Gastroesophageal sphincter (tissue), 4 donors: ENCODE results near the gene CYP51A1. TPM values are rescaled to one million over a fixed set of nuclear protein-coding genes. Genes with fewer than 3 reads are reported as not detected.
"Not testable (repeated sequence)": the region's sequence is repeated elsewhere in the genome, so short reads cannot be mapped to it uniquely, and the experiment has no call there.

ENCODE experiments used
- ATAC-seq: fragments of 150-250 bp; one replicate; pipeline ENCODE4 v1.9.1; 2016; ENCODE audit warnings: mild to moderate bottlenecking, moderate library complexity
- H3K27ac ChIP-seq, 4 donors: fragments of 200-600 bp; sonication (generic) in 3 of 4; 1 replicate in 3 of 4; 2 replicates in 1 of 4; pipeline ENCODE4 v1.5.1; 2016 to 2019
- H3K27me3 ChIP-seq: fragments of 200-600 bp; sonication (generic); one replicate; pipeline ENCODE4 v1.5.1; 2019
- H3K36me3 ChIP-seq, 2 donors: fragments of 200-600 bp; sonication (generic); one replicate each; pipeline ENCODE4 v1.5.1; 2019; ENCODE audit warnings: control low read depth in 1 of 2
- H3K4me1 ChIP-seq, 3 donors: fragments of 200-600 bp; sonication (generic); 1 replicate in 2 of 3; 2 replicates in 1 of 3; pipeline ENCODE4 v1.5.1; 2016 to 2019; ENCODE audit warnings: control low read depth in 2 of 3
- H3K4me3 ChIP-seq, 2 donors: fragments of 200-600 bp; sonication (generic); one replicate each; pipeline ENCODE4 v1.5.1; 2019; ENCODE audit warnings: mild to moderate bottlenecking in 1 of 2, moderate library complexity in 1 of 2
- H3K9me3 ChIP-seq, 3 donors: fragments of 200-600 bp; sonication (generic); one replicate each; pipeline ENCODE4 v1.5.1; 2017 to 2019; ENCODE audit warnings: control low read depth in 2 of 3
- EP300 ChIP-seq: sonication (generic); formaldehyde crosslinking; IDR thresholded peaks from one replicate; pipeline ENCODE4 v1.6.1; 2017; ENCODE audit warnings: antibody characterized with exemption, mild to moderate bottlenecking
- POLR2A ChIP-seq, 2 donors: fragments of 450-650 bp; IDR thresholded peaks; one replicate each; pipeline ENCODE4 v1.6.1; 2017; ENCODE audit warnings: antibody characterized with exemption in 2 of 2, mild to moderate bottlenecking in 2 of 2, moderate library complexity in 1 of 2
- POLR2AphosphoS5 ChIP-seq: sonication (generic); formaldehyde crosslinking; IDR thresholded peaks from one replicate; pipeline ENCODE4 v1.6.1; 2017; ENCODE audit warnings: antibody characterized with exemption
- WGBS, 2 donors: methylation state at CpG; one replicate each; pipeline ENCODE4 v1.1.5; 2018; ENCODE audit warnings: low coverage in 1 of 2; 5-methylcytosine and 5-hydroxymethylcytosine counted together
- total RNA-seq, 4 donors: library from RNA; depleted of rRNA; stranded (reverse); fragments of >200 nt; gene quantifications; one replicate each; pipeline ENCODE4 v1.1.0, GENCODE V29; 2016
- TF ChIP-seq, protein P1 (sequence below), 4 experiments: fragments of 200-600 bp in 2 of 4; fragments of 450-650 bp in 2 of 4; sonication (generic) in 1 of 4; IDR thresholded peaks; one replicate each; pipeline ENCODE4 v1.5.1; 2017 to 2019; ENCODE audit warnings: antibody characterized with exemption in 4 of 4, mild to moderate bottlenecking in 2 of 4, moderate library complexity in 2 of 4

CYP51A1 gene
- total RNA-seq, 4 donors from 2014 or later = 27.7 to 48.3 (median 37.9) TPM

DNA sequence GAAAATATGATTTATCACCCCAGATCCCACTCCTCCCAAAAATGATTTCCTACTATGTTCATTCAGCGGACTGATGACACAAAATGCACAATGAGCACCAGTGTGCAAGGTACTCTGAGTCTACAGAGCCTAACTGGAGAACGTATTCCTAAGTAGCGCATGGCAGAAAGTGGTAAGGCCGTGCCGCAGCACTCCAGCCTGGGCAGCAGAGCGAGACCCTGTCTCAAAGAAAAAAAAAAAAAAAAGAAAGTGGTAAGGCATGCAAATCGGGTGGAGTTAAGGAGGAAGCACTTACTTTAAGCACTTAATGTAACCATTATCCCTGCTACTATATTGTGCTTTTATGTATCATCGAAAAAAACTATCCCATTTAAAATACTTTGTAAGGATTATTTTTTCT is 25.5 kb downstream of the CYP51A1 start:
- no peaks in the 10 kb centered on the region for H3K27me3 ChIP-seq
- no peak overlapping the region for H3K27ac ChIP-seq
- 92% methylated on average over 5 to 8 of the region's 8 CpGs for WGBS, 2 donors
- no peak for ATAC-seq
- TF ChIP-seq POLR2AphosphoS5 = no peak
- H3K36me3 ChIP-seq = peaks cover 0 to 79% of the 10 kb centered on the region in 2 donors
- H3K4me3 ChIP-seq = no peak overlapping the region
- peaks cover 0 to 9% (median 0%) of the 10 kb centered on the region in 3 donors for H3K4me1 ChIP-seq
- no peaks in the 10 kb centered on the region for H3K9me3 ChIP-seq

DNA sequence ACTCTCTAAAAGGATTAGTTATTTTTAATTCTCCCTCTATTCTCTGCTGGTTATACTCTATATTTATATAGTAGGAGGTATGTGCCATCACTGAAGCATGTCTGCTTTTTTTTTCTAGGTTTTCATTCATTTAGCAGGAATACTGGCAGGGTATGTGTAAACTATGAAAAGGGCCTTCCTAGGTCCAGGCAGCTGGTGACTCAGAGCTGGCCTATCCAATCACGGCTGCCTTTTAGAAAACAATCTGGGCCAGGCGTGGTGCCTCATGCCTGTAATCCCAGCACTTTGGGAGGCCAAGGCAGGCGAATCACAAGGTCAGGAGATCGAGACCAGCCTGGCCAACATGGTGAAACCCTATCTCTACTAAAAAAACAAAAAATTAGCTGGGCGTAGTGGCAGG is 31.4 kb downstream of the CYP51A1 start:
- not testable (repeated sequence) for H3K27ac ChIP-seq, H3K4me3 ChIP-seq, H3K27me3 ChIP-seq, H3K9me3 ChIP-seq, ATAC-seq, H3K4me1 ChIP-seq
- peaks cover 5 to 98% of the 10 kb centered on the region in 2 donors for H3K36me3 ChIP-seq
- 77% methylated on average over 3 of the region's 5 CpGs; no CpG with 5 or more reads in 1 of the 2 donors for WGBS, 2 donors

DNA sequence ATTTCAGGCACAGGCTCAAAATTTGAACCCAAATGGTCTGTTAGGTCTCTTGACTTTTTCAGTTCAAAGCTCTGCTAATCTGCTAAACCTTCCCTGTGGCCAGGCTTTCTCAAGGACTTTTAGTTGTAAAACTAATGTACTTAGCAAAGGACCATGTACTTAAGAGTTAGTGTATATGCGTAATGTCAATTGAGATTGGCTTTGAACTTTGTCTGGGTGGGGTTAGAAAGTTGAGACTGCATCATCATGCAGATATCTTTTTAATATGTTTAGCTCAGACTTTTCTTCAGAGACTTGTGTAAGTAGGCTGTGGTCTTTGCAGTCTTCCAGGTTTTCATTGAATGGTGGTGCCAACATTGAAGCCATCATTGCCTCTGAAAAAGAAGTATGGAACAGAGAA is 33.7 kb downstream of the CYP51A1 start:
- peaks cover 5 to 99% of the 10 kb centered on the region in 2 donors for H3K36me3 ChIP-seq
- WGBS, 2 donors = 100% methylated on average over 1 of the region's 1 CpG; no CpG with 5 or more reads in 1 of the 2 donors
- H3K4me1 ChIP-seq = no peaks in the 10 kb centered on the region
- ATAC-seq = no peak
- no peak overlapping the region for H3K4me3 ChIP-seq
- no peak overlapping the region for H3K27ac ChIP-seq
- TF ChIP-seq, protein P1, sequence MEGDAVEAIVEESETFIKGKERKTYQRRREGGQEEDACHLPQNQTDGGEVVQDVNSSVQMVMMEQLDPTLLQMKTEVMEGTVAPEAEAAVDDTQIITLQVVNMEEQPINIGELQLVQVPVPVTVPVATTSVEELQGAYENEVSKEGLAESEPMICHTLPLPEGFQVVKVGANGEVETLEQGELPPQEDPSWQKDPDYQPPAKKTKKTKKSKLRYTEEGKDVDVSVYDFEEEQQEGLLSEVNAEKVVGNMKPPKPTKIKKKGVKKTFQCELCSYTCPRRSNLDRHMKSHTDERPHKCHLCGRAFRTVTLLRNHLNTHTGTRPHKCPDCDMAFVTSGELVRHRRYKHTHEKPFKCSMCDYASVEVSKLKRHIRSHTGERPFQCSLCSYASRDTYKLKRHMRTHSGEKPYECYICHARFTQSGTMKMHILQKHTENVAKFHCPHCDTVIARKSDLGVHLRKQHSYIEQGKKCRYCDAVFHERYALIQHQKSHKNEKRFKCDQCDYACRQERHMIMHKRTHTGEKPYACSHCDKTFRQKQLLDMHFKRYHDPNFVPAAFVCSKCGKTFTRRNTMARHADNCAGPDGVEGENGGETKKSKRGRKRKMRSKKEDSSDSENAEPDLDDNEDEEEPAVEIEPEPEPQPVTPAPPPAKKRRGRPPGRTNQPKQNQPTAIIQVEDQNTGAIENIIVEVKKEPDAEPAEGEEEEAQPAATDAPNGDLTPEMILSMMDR (IDR thresholded peaks at IDR 0.05) = no peak
- TF ChIP-seq POLR2AphosphoS5 (no peak), EP300 (no peak), POLR2A (IDR thresholded peaks at IDR 0.05) (no peak)
- no peaks in the 10 kb centered on the region for H3K9me3 ChIP-seq
- H3K27me3 ChIP-seq = no peaks in the 10 kb centered on the region

DNA sequence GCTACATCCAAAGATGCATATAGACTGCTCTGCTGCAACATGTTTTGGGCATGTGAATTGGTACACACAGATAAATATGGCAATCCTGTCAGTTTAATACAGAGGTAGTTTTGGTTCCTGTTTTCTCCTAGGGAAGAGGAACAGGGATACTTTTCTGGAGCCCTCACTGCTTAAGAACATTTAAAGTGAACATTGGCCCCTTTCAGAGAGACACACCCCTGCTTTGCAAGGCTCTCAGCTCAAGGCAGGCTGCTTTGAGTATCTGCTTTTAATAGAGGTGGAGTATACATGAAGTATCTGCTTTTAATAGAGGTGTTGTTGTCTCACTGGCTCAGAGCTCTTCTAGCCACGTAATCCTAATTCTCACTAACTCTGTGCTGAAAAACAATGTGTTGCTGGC is 38.9 kb downstream of the CYP51A1 start:
- no peak overlapping the region for H3K27ac ChIP-seq
- no peaks in the 10 kb centered on the region for H3K27me3 ChIP-seq
- H3K4me3 ChIP-seq = no peak overlapping the region
- H3K9me3 ChIP-seq = no peaks in the 10 kb centered on the region
- ATAC-seq = no peak
- 40% methylated on average over 1 of the region's 1 CpG for WGBS, 2 donors
- no peaks in the 10 kb centered on the region for H3K4me1 ChIP-seq
- TF ChIP-seq, protein P1 (IDR thresholded peaks at IDR 0.05) = no peak
- no peak for TF ChIP-seq POLR2A (IDR thresholded peaks at IDR 0.05)
- TF ChIP-seq EP300 = no peak
- no peak for TF ChIP-seq POLR2AphosphoS5
- H3K36me3 ChIP-seq = peaks cover 5 to 97% of the 10 kb centered on the region in 2 donors

DNA sequence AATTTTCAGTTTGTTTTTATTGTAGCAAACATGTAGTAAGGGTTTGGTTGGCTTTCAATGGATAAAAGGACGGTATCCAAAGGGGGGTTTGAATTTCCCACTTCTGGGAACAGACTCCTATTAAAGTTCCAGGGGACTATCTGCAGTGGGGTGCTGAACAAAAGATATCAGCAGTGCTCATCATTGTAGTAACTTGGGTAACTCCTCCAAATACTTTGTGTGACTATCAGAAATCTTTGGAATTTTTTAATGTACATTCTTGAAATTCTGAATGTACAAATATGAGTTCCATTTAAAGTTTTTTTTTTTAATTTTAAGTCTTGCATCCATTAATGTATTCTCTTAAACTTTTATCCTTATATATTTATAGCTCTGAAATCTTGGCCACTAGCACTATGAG is 42.1 kb downstream of the CYP51A1 start:
- 100% methylated on average over 1 of the region's 1 CpG; no CpG with 5 or more reads in 1 of the 2 donors for WGBS, 2 donors
- Histone ChIP-seq H3K27me3 (no peaks in the 10 kb centered on the region), H3K36me3 (peaks cover 2 to 97% of the 10 kb centered on the region in 2 donors), H3K4me3 (no peak overlapping the region), H3K27ac (no peak overlapping the region), H3K9me3 (no peaks in the 10 kb centered on the region), H3K4me1 (no peaks in the 10 kb centered on the region)
- no peak for ATAC-seq
- TF ChIP-seq POLR2AphosphoS5 = no peak
- TF ChIP-seq, protein P1 (IDR thresholded peaks at IDR 0.05) = no peak
- no peak for TF ChIP-seq EP300
- TF ChIP-seq POLR2A (IDR thresholded peaks at IDR 0.05) = no peak

DNA sequence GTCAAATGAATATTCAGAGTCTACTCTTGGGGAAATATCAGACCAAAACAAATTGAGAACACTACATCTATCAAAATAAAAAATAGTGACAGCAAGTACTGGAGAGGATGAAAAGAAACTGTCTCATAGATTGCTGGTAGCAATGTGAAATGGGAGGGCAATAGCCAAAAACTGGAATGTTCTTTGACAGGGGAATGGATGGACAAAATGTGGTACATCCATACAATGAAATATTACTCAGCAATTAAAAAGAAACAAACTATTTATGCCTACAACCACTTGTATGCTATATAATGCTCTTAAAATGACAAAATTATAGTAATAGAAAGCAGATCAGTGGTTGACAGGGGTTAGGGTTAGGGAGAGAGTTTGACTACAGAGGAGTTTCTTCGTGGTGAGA is 46.0 kb downstream of the CYP51A1 start:
- 100% methylated on average over 1 of the region's 1 CpG for WGBS, 2 donors
- Histone ChIP-seq H3K27ac (no peak overlapping the region), H3K4me3 (no peak overlapping the region), H3K27me3 (no peaks in the 10 kb centered on the region), H3K4me1 (no peaks in the 10 kb centered on the region), H3K36me3 (peaks cover 14 to 96% of the 10 kb centered on the region in 2 donors), H3K9me3 (no peaks in the 10 kb centered on the region)
- TF ChIP-seq EP300 = no peak
- TF ChIP-seq POLR2A (IDR thresholded peaks at IDR 0.05) = no peak
- no peak for TF ChIP-seq POLR2AphosphoS5
- TF ChIP-seq, protein P1 (IDR thresholded peaks at IDR 0.05) = no peak
- ATAC-seq = no peak

DNA sequence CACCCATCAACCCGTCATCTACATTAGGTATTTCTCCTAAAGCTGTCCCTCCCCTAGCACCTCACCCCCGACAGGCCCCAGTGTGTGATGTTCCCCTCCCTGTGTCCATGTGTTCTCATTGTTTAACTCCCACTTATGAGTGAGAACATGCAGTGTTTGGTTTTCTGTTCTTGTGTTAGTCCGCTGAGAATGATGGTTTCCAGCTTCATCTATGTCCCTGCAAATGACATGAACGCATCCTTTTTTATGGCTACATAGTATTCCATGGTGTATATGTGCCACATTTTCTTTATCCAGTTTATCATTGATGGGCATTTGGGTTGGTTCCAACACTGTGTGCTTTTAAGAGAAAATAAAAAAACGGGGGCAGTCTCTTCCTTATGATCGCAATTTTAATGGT is 50.4 kb downstream of the CYP51A1 start:
- not testable (repeated sequence) for H3K4me3 ChIP-seq, H3K4me1 ChIP-seq, H3K27me3 ChIP-seq, H3K9me3 ChIP-seq, ATAC-seq, H3K27ac ChIP-seq
- 98 to 99% methylated on average over 4 to 6 of the region's 6 CpGs for WGBS, 2 donors
- peaks cover 17 to 97% of the 10 kb centered on the region in 2 donors for H3K36me3 ChIP-seq
